Testis (tissue), 2 donors: ENCODE data around the gene CD79A.

Experiments
- CTCF ChIP-seq, 3 experiments: fragments of 450-650 bp in 2 of 3; fragments of 200-600 bp in 1 of 3; sonication (generic) in 1 of 3; IDR thresholded peaks; one replicate each; pipeline ENCODE4 v1.5.1; 2016 to 2019; ENCODE audit warnings: antibody characterized with exemption in 3 of 3, mild to moderate bottlenecking in 2 of 3, moderate library complexity in 1 of 3
- POLR2A ChIP-seq: fragments of 450-650 bp; IDR thresholded peaks from one replicate; pipeline ENCODE4 v1.6.1; 2017; ENCODE audit warnings: antibody characterized with exemption, mild to moderate bottlenecking, moderate library complexity

GRCh38 chr19:41847351-41848105 lies 29.6 kb upstream of the CD79A start:
- TF ChIP-seq POLR2A (no peak), CTCF (IDR thresholded peaks at IDR 0.05) (no peak)
